Keratinocyte (primary cell): ENCODE data around the gene LPAR5. TPM values are rescaled to one million over a fixed set of nuclear protein-coding genes. Genes with fewer than 3 reads are reported as not detected.

Experiments
- DNase-seq: peaks from one replicate; pipeline ENCODE4 v3.0.0-alpha.2; 2011; ENCODE audit warnings: low read depth, missing footprints, low spot score
- FAIRE-seq: peaks from 2 replicates; lab custom pipeline; 2011; peaks lifted over from hg19 to GRCh38; lab: Jason Lieb, UNC
- H2AFZ ChIP-seq: 2 replicates; pipeline ENCODE4 v1.6.0; 2012; ENCODE audit warnings: low read length, control low read depth, inconsistent platforms; ENCODE audit not compliant: control insufficient read depth
- H3K27ac ChIP-seq: 2 replicates; pipeline ENCODE4 v1.5.1; 2011; ENCODE audit warnings: low read length; ENCODE audit not compliant: control insufficient read depth, insufficient read depth
- H3K27me3 ChIP-seq: 3 replicates; pipeline ENCODE4 v1.6.0; 2011; ENCODE audit warnings: low read length; ENCODE audit not compliant: control insufficient read depth, insufficient read depth; ENCODE audit errors: extremely low read depth
- H3K36me3 ChIP-seq, 2 experiments: 2 replicates in 1 of 2; 3 replicates in 1 of 2; pipeline ENCODE4 v1.5.1; 2011; ENCODE audit warnings: low read length in 2 of 2, mild to moderate bottlenecking in 1 of 2; ENCODE audit not compliant: control insufficient read depth in 2 of 2, insufficient read depth in 2 of 2; ENCODE audit errors: extremely low read depth in 1 of 2
- H3K4me1 ChIP-seq: 3 replicates; pipeline ENCODE4 v1.5.1; 2011; ENCODE audit warnings: low read length; ENCODE audit not compliant: control insufficient read depth, insufficient read depth; ENCODE audit errors: extremely low read depth
- H3K4me2 ChIP-seq: 3 replicates; pipeline ENCODE4 v1.6.0; 2011; ENCODE audit warnings: low read depth, low read length; ENCODE audit not compliant: control insufficient read depth, insufficient read depth; ENCODE audit errors: extremely low read depth
- H3K4me3 ChIP-seq, 3 experiments: fragments of 200-600 bp in 1 of 3; sonication (generic) in 1 of 3; 2 replicates in 2 of 3; 3 replicates in 1 of 3; pipeline ENCODE4 v1.5.1; 2011 to 2016; ENCODE audit warnings: low read length in 3 of 3, mild to moderate bottlenecking in 3 of 3, control low read depth in 2 of 3, inconsistent platforms in 1 of 3, low read depth in 1 of 3, mixed read lengths in 1 of 3, mixed run types in 1 of 3, moderate library complexity in 1 of 3; ENCODE audit not compliant: control insufficient read depth in 2 of 3, insufficient read depth in 2 of 3; ENCODE audit errors: extremely low read depth in 1 of 3
- H3K79me2 ChIP-seq: 2 replicates; pipeline ENCODE4 v1.6.0; 2012; ENCODE audit warnings: low read length; ENCODE audit not compliant: control insufficient read depth, insufficient read depth
- H3K9ac ChIP-seq: 3 replicates; pipeline ENCODE4 v1.6.0; 2011; ENCODE audit warnings: low read length; ENCODE audit not compliant: control insufficient read depth, insufficient read depth; ENCODE audit errors: extremely low read depth
- H3K9me1 ChIP-seq: 3 replicates; pipeline ENCODE4 v1.6.0; 2011; ENCODE audit warnings: low read length; ENCODE audit not compliant: control insufficient read depth, insufficient read depth; ENCODE audit errors: extremely low read depth
- H3K9me3 ChIP-seq: 2 replicates; pipeline ENCODE4 v1.5.1; 2012; ENCODE audit warnings: low read depth, low read length; ENCODE audit not compliant: control insufficient read depth
- H4K20me1 ChIP-seq: 3 replicates; pipeline ENCODE4 v1.6.0; 2011; ENCODE audit warnings: low read length; ENCODE audit not compliant: control insufficient read depth, insufficient read depth; ENCODE audit errors: extremely low read depth
- EZH2 ChIP-seq: IDR thresholded peaks from one replicate; pipeline ENCODE4 v1.6.1; 2012; ENCODE audit warnings: inconsistent platforms, mild to moderate bottlenecking, low read length, moderate library complexity
- dilution Hi-C: fragments of 300-500 bp; cut with MboI; formaldehyde crosslinking; loops from one replicate; pipeline ENCODE4 v1.7.0; 2020; ENCODE audit warnings: low sequenced_read_pairs; ENCODE audit not compliant: extremely low pct_ligation_motif_present
- polyA plus RNA-seq, 5 experiments: library from polyadenylated mRNA; depleted of rRNA in 3 of 5; stranded (reverse) in 3 of 5; stranded (forward) in 1 of 5; unstranded in 1 of 5; fragments of >200 nt; gene quantifications; 1 replicate in 1 of 5; 2 replicates in 3 of 5; 3 replicates in 1 of 5; pipeline versions ENCODE4 v1.2.1 to v1.2.3, GENCODE V29; 2011 to 2012; ENCODE audit warnings: missing spikeins in 2 of 5, low read depth in 1 of 5, low replicate concordance in 1 of 5
- TF ChIP-seq, protein P1 (sequence below), 3 experiments: IDR thresholded peaks in 1 of 3; conservative IDR thresholded peaks in 1 of 3; optimal IDR thresholded peaks in 1 of 3; 2 replicates in 2 of 3; 3 replicates in 1 of 3; pipeline versions ENCODE3 to v1.5.1; 2011; ENCODE audit warnings: low read length in 3 of 3, mild to moderate bottlenecking in 3 of 3, moderate library complexity in 2 of 3, control low read depth in 1 of 3, inconsistent platforms in 1 of 3; ENCODE audit not compliant: insufficient read depth in 2 of 3; ENCODE audit errors: extremely low read depth in 1 of 3

LPAR5 gene
- polyA plus RNA-seq, 1 donor (not counting 4 experiments of a cell fraction or from before 2014, with no cell fraction given): 8.3 TPM

DNA sequence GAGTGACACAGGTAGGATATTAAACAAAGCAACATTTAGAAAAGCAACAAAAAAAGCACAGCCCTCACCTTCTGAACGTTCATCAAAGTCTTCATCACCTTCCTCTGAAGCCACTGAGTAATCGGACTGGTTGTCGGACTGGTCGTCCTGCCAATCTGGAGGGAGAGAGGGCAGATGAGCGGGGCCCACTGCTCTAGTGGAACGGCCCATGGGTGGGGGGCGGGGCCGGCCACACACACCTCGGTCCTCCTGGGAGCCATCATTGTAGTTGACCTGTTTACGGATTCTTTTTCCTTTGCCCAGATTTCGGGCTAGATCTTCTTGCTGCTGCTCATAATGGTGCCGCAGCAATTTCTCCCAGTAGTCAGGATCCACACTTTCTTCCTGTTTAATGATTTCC, 52.8 kb downstream of the LPAR5 start:
- Histone ChIP-seq H3K9me3 (no peaks in the 10 kb centered on the region), H3K4me2 (no peak overlapping the region), H3K9ac (no peak overlapping the region), H4K20me1 (no peaks in the 10 kb centered on the region), H3K79me2 (no peaks in the 10 kb centered on the region), H3K36me3 (peaks cover 42 to 43% of the 10 kb centered on the region in 2 experiments), H3K4me3 (no peak overlapping the region), H3K9me1 (no peaks in the 10 kb centered on the region), H3K4me1 (no peaks in the 10 kb centered on the region), H3K27me3 (no peaks in the 10 kb centered on the region), H2AFZ (no peak overlapping the region), H3K27ac (no peak overlapping the region)
- TF ChIP-seq, protein P1, sequence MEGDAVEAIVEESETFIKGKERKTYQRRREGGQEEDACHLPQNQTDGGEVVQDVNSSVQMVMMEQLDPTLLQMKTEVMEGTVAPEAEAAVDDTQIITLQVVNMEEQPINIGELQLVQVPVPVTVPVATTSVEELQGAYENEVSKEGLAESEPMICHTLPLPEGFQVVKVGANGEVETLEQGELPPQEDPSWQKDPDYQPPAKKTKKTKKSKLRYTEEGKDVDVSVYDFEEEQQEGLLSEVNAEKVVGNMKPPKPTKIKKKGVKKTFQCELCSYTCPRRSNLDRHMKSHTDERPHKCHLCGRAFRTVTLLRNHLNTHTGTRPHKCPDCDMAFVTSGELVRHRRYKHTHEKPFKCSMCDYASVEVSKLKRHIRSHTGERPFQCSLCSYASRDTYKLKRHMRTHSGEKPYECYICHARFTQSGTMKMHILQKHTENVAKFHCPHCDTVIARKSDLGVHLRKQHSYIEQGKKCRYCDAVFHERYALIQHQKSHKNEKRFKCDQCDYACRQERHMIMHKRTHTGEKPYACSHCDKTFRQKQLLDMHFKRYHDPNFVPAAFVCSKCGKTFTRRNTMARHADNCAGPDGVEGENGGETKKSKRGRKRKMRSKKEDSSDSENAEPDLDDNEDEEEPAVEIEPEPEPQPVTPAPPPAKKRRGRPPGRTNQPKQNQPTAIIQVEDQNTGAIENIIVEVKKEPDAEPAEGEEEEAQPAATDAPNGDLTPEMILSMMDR (optimal IDR thresholded peaks at IDR 0.05 in 1 of 3, IDR thresholded peaks at IDR 0.05 in 1 of 3, conservative IDR thresholded peaks at IDR 0.05 in 1 of 3; ENCODE audit: extremely low read depth in 1 of 3, insufficient read depth in 2 of 3, low read length in 3 of 3): no peak
- no peak for TF ChIP-seq EZH2
- dilution Hi-C loops: no loop called here
- no peak for DNase-seq
- no peak for FAIRE-seq

DNA sequence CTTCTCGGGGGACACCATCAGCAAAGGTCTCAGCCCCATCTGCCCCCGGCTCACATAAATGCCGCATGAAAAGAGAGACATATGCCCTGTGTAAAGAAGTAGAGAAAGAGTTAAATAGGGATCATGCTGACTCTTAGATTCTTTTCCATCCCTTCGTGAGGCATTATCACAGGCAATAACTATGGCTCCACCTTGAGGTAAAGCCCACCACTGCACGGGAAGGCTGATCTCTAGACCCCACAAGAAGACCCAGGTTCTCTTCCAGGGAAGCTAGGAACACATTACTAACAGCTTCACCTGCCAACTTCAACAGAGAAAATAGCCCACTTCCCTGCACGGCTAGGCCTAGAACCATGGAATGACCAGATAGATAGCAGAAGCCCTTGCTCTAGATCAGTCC, 53.6 kb downstream of the LPAR5 start:
- Histone ChIP-seq H3K9ac (no peak overlapping the region), H3K9me3 (no peaks in the 10 kb centered on the region), H3K27me3 (no peaks in the 10 kb centered on the region), H3K79me2 (no peaks in the 10 kb centered on the region), H3K4me2 (no peak overlapping the region), H3K27ac (no peak overlapping the region), H3K4me3 (no peak overlapping the region), H3K36me3 (peaks cover 45% of the 10 kb centered on the region in 2 experiments), H4K20me1 (no peaks in the 10 kb centered on the region), H3K9me1 (no peaks in the 10 kb centered on the region), H2AFZ (no peak overlapping the region), H3K4me1 (no peaks in the 10 kb centered on the region)
- no peak for TF ChIP-seq EZH2
- dilution Hi-C loops: no loop called here
- no peak for FAIRE-seq
- no peak for DNase-seq

DNA sequence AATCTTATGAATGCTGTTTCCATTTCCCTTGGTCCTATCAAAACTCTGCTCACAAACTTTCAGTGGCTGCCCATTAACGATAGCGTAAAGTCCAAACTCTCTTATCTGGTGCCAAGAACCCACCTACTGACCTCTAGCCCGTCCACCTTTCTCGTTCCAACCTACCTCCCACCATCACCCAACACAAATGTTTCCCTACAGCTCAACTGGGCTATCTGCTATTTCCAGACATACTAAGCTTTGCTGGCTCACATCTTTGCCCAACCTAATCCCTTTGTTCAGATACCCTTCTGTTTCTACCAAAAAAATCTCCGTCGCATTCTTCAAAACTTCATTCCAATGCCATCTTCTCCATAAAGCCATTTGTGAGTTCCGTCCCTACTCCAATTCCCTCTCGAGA, 60.1 kb downstream of the LPAR5 start:
- no peaks in the 10 kb centered on the region for H3K4me1 ChIP-seq
- H3K27ac ChIP-seq: no peak overlapping the region
- no peaks in the 10 kb centered on the region for H3K79me2 ChIP-seq
- TF ChIP-seq, protein P1 (optimal IDR thresholded peaks at IDR 0.05 in 1 of 3, IDR thresholded peaks at IDR 0.05 in 1 of 3, conservative IDR thresholded peaks at IDR 0.05 in 1 of 3; ENCODE audit: extremely low read depth in 1 of 3, insufficient read depth in 2 of 3, low read length in 3 of 3): no peak
- no peak for TF ChIP-seq EZH2
- H3K9me3 ChIP-seq: no peaks in the 10 kb centered on the region
- DNase-seq: no peak
- H3K4me3 ChIP-seq: no peak overlapping the region
- no peak overlapping the region for H2AFZ ChIP-seq
- no peak overlapping the region for H3K9ac ChIP-seq
- H3K36me3 ChIP-seq: peaks cover 43 to 45% of the 10 kb centered on the region in 2 experiments
- no peaks in the 10 kb centered on the region for H3K27me3 ChIP-seq
- H3K9me1 ChIP-seq: no peaks in the 10 kb centered on the region
- H3K4me2 ChIP-seq: no peak overlapping the region
- dilution Hi-C loops: no loop called here
- no peaks in the 10 kb centered on the region for H4K20me1 ChIP-seq
- no peak for FAIRE-seq
